Measurements from ENCODE around the gene ZDHHC14. TPM values are rescaled to one million over a fixed set of nuclear protein-coding genes. Genes with fewer than 3 reads are reported as not detected.
"Not testable (repeated sequence)": the region's sequence is repeated elsewhere in the genome, so short reads cannot be mapped to it uniquely, and the experiment has no call there.

Gene ZDHHC14
- total RNA-seq, result 10 to 100 TPM in 1 of 2 donors, 1 to 10 TPM in 1; 6.9 to 10.9 TPM

DNA sequence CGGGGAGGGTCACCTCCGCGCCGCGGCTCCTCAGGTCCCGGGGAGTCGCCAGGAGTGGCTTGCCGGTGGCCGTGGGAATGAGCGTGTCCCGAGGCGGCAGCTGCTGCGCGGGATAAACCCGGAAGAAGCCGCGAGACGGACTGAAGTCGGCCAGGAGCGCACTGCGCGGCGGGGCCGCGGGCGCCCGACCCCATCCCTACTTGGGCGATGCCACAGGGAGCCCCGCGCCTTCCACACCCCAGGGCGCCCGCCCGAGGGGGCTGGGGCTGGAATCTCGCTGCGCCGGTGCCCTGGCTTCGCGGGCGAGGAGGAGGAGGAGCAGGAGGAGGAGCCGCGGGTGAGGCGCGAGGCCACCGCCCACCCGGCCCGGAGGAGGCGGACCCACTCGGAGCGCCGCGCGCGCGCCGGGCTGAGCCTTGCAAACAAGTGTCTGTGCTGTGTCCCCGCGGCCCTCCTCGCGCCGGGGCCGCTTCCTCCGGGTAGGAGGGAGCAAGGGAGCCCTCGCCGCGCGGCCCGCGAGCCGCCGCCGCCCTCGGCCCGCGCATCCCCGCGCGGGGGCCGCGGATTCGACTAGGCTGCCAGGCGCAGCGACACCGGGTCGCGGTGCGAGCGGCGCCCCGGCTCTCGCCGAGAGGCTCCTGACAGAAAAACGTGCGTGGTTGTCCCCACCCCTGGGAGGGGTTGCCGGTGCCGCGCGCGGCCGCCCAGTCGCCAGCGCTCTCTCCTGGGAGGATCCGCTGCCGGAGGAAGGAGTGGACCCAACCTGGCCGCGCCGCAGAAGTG is at the start of gene ZDHHC14:
Gene ZDHHC14 (plus strand): TSS at position 412 of the 783 bp plus-strand sequence.
- Mint-ChIP-seq H3K4me1 (ENCODE audit: low read depth in 2 of 2) (peaks cover 25 to 27% of the 10 kb centered on the region in 2 donors), H3K4me3 (peak within 1 kb of the TSS; percentile 87), H3K27ac (peak within 1 kb of the TSS; percentile 56 to 92), H3K9me3 (no peaks in the 10 kb centered on the region), H3K36me3 (no peaks in the 10 kb centered on the region), H3K27me3 (no peaks in the 10 kb centered on the region)
- ATAC-seq (peak; percentile 89 to 92), DNase-seq (ENCODE audit: low spot score) (peak; percentile 94)

DNA sequence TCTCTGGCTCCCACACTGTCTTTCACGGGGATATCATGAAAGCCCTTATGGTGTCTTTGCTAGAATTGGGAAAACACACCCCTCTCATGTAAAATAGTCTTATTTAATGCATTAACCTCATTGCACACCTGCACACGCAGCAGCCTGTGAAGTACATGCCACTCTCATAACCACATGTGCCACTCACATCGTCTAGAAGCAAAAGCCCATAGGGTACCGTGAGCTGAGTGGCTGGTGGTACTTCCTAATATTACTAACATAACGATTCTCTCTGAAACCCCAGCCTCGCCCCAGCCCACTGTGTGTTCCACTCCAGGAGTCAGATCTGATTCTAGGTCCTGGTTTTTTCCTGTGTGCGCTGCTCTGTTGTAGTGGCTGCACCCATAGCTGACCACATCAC is 48.2 kb upstream of the ZDHHC14 start:
- DNase-seq (ENCODE audit: low spot score), result no peak
- no peak overlapping the region for H3K27ac Mint-ChIP-seq
- H3K4me1 Mint-ChIP-seq (ENCODE audit: low read depth in 2 of 2), result peaks cover 0 to 9% of the 10 kb centered on the region in 2 donors
- H3K4me3 Mint-ChIP-seq, result no peak overlapping the region
- ATAC-seq, result no peak
- H3K27me3 Mint-ChIP-seq, result peaks cover 24 to 57% of the 10 kb centered on the region in 2 donors
- H3K9me3 Mint-ChIP-seq, result no peaks in the 10 kb centered on the region
- no peaks in the 10 kb centered on the region for H3K36me3 Mint-ChIP-seq

DNA sequence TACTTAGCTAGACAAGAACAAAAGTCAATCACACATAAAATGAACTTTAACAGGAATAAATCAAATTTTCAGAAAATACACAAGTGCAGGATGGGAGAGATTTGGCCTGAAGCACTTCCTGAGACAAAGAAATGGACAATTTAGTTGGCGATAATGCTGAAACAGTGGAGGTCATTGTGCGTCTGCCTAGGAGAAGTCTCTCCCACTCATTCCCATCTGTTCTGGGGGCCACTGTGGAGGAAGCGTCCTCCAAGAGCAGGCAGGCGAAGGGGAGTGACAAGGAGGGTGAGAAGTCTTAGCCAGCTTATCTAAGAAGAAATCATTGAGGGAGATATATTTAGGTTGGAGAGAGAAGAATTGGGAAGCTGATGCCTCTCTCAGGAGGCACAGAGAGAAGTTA is 47.5 kb upstream of the ZDHHC14 start:
- Mint-ChIP-seq H3K9me3 (no peaks in the 10 kb centered on the region), H3K27ac (no peak overlapping the region), H3K36me3 (no peaks in the 10 kb centered on the region), H3K27me3 (peaks cover 21 to 50% of the 10 kb centered on the region in 2 donors), H3K4me1 (ENCODE audit: low read depth in 2 of 2) (peaks cover 0 to 2% of the 10 kb centered on the region in 2 donors), H3K4me3 (no peak overlapping the region)
- no peak for DNase-seq (ENCODE audit: low spot score)
- no peak for ATAC-seq

DNA sequence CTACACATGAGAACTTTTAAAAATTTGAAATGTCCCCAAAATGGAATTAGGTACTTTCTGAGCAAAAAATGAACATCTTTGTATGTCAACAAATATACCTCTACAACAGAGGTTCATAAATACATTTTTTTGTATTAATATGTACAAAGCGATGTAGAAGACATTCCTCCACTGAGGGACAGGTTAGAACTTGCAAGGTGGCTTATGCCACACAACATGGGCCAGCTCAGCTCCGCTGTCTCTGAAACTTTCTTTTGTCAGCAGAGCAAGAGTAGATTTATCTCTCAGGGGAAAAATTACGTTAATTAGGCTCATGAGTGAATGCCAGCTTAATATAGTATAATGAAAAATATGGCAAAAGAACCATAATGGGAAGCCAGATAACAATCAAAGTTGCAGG is 47.0 kb upstream of the ZDHHC14 start:
- Mint-ChIP-seq H3K27ac (no peak overlapping the region), H3K4me1 (ENCODE audit: low read depth in 2 of 2) (no peaks in the 10 kb centered on the region), H3K4me3 (no peak overlapping the region), H3K36me3 (no peaks in the 10 kb centered on the region), H3K27me3 (peaks cover 21 to 48% of the 10 kb centered on the region in 2 donors), H3K9me3 (no peaks in the 10 kb centered on the region)
- DNase-seq (ENCODE audit: low spot score) (no peak), ATAC-seq (no peak)

DNA sequence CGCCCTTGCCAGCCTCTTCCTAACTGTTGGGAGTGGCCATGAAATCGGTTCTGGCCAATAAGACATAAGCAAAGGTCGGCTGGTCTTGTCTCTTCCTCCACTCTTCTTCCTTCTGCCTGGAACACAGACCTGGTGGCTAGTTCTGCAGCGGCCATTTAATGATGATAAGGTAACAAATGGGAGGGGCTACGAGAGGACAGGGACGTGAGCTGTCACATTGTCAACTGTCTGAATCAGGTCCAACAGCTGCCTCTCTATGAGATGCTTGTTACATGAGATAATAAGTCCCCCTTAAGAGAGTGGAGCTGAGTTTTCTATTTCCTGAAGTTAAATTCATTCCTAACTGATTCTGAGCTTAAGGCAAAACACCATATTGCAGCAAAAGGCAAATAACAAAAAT is 45.2 kb upstream of the ZDHHC14 start:
- Mint-ChIP-seq H3K27ac (no peak overlapping the region), H3K4me1 (ENCODE audit: low read depth in 2 of 2) (no peaks in the 10 kb centered on the region), H3K9me3 (no peaks in the 10 kb centered on the region), H3K36me3 (no peaks in the 10 kb centered on the region), H3K27me3 (peaks cover 19 to 42% of the 10 kb centered on the region in 2 donors), H3K4me3 (no peak overlapping the region)
- ATAC-seq (no peak), DNase-seq (ENCODE audit: low spot score) (no peak)

DNA sequence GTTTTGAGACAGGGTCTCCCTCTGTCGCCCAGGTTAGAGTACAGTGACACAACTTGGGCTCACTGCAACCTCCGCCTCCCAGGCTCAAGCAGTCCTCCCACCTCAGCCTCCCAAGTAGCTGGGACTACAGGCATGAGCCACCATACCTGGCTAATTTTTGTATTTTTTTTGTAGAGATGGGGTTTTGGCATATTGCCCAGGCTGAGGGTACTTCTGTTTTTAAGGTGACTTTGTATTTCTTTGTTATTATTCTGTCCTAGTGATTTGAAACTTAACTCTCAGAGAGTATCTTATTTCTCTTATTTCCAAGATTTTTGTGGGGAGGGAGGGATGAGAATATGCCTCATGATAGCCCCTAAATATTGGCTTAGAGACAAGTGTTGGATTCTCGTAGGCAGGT is 43.7 kb upstream of the ZDHHC14 start:
- not testable (repeated sequence) for H3K9me3 Mint-ChIP-seq; H3K4me1 Mint-ChIP-seq (ENCODE audit: low read depth in 2 of 2); H3K36me3 Mint-ChIP-seq; DNase-seq (ENCODE audit: low spot score); ATAC-seq; H3K27ac Mint-ChIP-seq; H3K4me3 Mint-ChIP-seq
- peaks cover 24 to 57% of the 10 kb centered on the region in 2 donors for H3K27me3 Mint-ChIP-seq

DNA sequence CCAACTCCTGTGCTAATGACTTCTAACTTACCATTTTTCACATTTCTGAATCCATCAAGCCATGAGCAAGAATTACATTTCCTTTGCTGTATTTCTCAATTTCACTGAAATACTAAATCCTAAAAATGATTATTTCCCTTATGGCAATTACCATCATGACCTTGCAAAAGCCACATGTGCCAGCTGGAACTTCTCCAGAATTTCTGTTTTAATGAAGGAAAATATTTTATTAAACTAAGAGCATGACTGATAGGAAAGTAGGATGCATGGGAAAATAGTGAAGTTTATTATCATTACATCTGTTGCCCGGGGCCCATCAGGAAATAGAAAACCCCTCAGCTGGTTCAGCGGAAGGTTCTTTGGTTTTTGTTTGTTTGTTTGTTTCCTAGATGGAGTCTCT is 43.2 kb upstream of the ZDHHC14 start:
- no peak for ATAC-seq
- H3K9me3 Mint-ChIP-seq, result no peaks in the 10 kb centered on the region
- no peaks in the 10 kb centered on the region for H3K36me3 Mint-ChIP-seq
- DNase-seq (ENCODE audit: low spot score), result no peak
- H3K4me3 Mint-ChIP-seq, result no peak overlapping the region
- H3K27ac Mint-ChIP-seq, result no peak overlapping the region
- H3K4me1 Mint-ChIP-seq (ENCODE audit: low read depth in 2 of 2), result no peaks in the 10 kb centered on the region
- H3K27me3 Mint-ChIP-seq, result peaks cover 22 to 54% of the 10 kb centered on the region in 2 donors

DNA sequence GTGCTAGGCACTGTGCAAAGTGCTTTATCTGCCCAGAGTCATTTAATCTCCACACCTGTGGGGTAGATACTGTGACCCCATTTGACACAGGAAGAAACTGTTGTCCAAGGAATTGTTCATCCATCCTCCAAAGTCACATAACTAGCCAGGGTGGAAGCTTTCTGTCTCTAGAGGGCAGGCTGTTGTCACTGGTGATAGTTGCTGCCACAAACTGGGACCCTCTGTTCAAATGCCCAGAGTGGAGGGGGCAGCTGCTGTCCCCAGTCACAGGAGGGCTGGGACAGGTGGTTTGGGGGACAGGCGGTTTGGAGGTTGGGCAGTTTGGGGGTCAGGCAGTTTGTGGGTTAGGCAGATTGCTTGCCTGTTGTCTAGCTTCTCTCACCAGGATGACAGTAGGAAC is 41.6 kb upstream of the ZDHHC14 start:
- no peak for DNase-seq (ENCODE audit: low spot score)
- Mint-ChIP-seq H3K36me3 (no peaks in the 10 kb centered on the region), H3K9me3 (no peaks in the 10 kb centered on the region), H3K27ac (no peak overlapping the region), H3K4me1 (ENCODE audit: low read depth in 2 of 2) (no peaks in the 10 kb centered on the region), H3K27me3 (peaks cover 18 to 42% of the 10 kb centered on the region in 2 donors), H3K4me3 (no peak overlapping the region)
- ATAC-seq, result no peak

DNA sequence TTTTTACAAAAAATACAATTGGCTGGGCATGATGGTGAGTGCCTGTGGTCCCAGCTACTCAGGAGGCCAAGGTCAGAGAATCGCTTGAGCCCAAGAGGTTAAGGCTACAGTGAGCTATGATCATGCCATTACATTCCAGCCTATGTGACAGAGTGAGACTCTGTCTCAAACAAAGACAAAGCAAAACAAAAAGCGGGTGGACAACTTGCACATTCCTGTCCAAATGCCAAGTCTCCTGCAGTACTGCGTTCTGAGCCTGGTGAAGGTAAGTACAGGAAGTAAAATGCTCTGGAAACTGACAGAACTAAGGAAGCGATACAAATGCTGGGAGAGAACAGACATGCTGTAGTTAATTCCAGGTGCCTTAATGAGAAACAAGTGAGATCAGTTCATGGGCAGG is 37.3 kb upstream of the ZDHHC14 start:
- no peaks in the 10 kb centered on the region for H3K4me1 Mint-ChIP-seq (ENCODE audit: low read depth in 2 of 2)
- no peaks in the 10 kb centered on the region for H3K9me3 Mint-ChIP-seq
- H3K36me3 Mint-ChIP-seq, result no peaks in the 10 kb centered on the region
- peaks cover 19 to 46% of the 10 kb centered on the region in 2 donors for H3K27me3 Mint-ChIP-seq
- no peak for DNase-seq (ENCODE audit: low spot score)
- no peak overlapping the region for H3K27ac Mint-ChIP-seq
- H3K4me3 Mint-ChIP-seq, result no peak overlapping the region
- ATAC-seq, result no peak

DNA sequence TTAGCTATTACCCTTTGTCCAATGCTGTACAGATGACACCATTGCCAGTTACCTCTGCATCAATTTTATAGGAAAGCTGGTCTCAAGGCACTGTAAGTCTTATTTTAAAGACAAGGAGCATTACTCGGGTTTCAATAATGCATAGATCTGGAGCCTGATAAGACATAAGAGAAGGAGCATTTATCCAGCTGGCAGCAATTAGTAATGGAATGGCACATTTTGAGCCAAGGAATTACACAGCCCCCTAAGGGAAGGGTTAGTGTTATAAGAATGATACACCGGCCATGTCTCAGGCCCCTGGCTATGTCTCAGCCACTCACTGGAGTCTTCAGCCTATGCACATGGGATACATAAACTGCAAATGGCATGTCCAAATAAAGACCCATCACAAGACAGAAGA is 34.6 kb upstream of the ZDHHC14 start:
- no peaks in the 10 kb centered on the region for H3K36me3 Mint-ChIP-seq
- peaks cover 20 to 45% of the 10 kb centered on the region in 2 donors for H3K27me3 Mint-ChIP-seq
- no peak for ATAC-seq
- no peaks in the 10 kb centered on the region for H3K9me3 Mint-ChIP-seq
- no peak overlapping the region for H3K4me3 Mint-ChIP-seq
- H3K4me1 Mint-ChIP-seq (ENCODE audit: low read depth in 2 of 2), result no peaks in the 10 kb centered on the region
- H3K27ac Mint-ChIP-seq, result no peak overlapping the region
- DNase-seq (ENCODE audit: low spot score), result no peak

DNA sequence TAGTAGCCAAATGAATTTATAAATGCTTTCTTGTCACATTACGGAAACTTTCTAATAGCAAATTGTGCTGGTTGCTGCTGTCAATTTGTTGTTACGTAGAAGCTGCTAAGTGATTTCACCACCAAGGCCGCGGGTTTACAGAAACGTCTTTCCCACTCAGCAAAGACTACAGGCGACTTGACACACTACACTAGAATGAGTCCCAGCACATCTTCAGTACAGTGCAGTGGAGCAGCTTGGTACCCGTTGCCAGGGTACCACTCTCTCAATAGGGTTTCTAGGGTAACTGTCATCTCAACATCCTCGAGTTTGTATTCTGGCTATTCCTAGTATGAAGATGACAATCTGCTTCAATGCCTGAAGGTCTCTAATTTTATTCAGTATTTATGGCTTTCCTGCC is 22.7 kb upstream of the ZDHHC14 start:
- ATAC-seq, result no peak
- Mint-ChIP-seq H3K27ac (no peak overlapping the region), H3K27me3 (peaks cover 18 to 25% of the 10 kb centered on the region in 2 donors), H3K4me3 (no peak overlapping the region), H3K36me3 (peaks cover 4% of the 10 kb centered on the region), H3K9me3 (no peaks in the 10 kb centered on the region), H3K4me1 (ENCODE audit: low read depth in 2 of 2) (no peaks in the 10 kb centered on the region)
- DNase-seq (ENCODE audit: low spot score), result no peak

DNA sequence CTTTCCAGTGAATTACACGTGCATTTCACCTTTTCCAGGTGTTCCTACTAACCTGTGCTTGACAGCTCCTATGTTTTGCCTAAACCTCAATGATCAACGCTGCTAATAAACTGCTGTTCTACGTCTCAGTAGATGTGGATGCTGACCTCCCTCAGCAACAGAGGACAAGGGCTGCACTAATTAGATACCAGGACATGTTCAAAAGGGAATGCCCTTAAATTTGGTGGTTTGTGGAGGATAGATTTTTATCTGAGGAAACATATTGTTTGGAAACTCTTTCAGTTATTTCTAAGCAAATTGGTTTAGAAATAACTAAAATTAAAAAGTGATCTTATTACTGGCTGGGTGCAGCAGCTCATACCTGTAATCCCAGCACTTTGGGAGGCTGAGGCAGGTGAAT is 19.1 kb upstream of the ZDHHC14 start:
- no peak overlapping the region for H3K4me3 Mint-ChIP-seq
- peaks cover 12 to 14% of the 10 kb centered on the region in 2 donors for H3K27me3 Mint-ChIP-seq
- no peaks in the 10 kb centered on the region for H3K4me1 Mint-ChIP-seq (ENCODE audit: low read depth in 2 of 2)
- no peaks in the 10 kb centered on the region for H3K36me3 Mint-ChIP-seq
- no peak for ATAC-seq
- no peak for DNase-seq (ENCODE audit: low spot score)
- H3K9me3 Mint-ChIP-seq, result no peaks in the 10 kb centered on the region
- H3K27ac Mint-ChIP-seq, result no peak overlapping the region

DNA sequence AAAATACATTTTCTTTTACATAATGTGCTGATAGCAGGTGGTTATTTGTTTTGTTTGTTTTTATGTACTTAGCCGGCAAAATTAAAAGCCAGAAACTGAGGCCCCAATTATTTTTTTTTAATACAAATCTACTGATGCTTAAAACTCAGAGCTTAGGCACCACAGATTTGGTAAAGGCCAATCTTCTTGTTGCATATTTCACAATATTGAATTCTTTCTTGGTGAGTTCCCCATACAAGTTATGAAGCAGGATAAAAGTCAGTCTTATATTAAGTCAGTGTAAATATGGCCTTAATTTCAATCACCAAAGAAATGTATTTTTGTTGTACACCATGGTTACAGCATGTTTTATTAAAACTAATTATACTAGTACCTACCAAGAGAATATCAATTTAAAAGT is 16.3 kb upstream of the ZDHHC14 start:
- Mint-ChIP-seq H3K4me1 (ENCODE audit: low read depth in 2 of 2) (peaks cover 3 to 5% of the 10 kb centered on the region in 2 donors), H3K4me3 (no peak overlapping the region), H3K9me3 (no peaks in the 10 kb centered on the region), H3K27ac (no peak overlapping the region), H3K27me3 (peaks cover 12 to 17% of the 10 kb centered on the region in 2 donors), H3K36me3 (no peaks in the 10 kb centered on the region)
- DNase-seq (ENCODE audit: low spot score) (no peak), ATAC-seq (no peak)

DNA sequence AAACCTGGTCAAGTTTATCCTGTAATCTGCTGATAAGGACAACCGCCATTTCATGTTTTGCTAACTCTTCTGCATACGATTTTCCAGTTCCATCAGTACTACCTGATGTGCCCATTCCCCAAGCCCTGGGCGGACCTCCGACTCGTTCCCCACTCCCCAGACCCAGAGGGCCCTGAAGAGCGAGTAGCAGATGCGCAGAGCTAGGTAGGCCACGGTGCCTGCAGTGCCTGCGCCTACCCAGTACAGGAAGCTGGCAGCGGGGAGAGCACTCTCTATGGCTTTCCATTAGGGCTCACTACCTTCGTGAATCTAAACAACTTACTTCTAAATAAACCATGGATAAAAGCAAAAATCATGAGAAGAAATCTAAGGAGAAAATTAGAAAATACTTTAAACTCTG is 14.3 kb upstream of the ZDHHC14 start:
- no peak for DNase-seq (ENCODE audit: low spot score)
- Mint-ChIP-seq H3K4me3 (no peak overlapping the region), H3K9me3 (no peaks in the 10 kb centered on the region), H3K36me3 (no peaks in the 10 kb centered on the region), H3K27ac (no peak overlapping the region), H3K27me3 (peaks cover 18 to 27% of the 10 kb centered on the region in 2 donors), H3K4me1 (ENCODE audit: low read depth in 2 of 2) (peaks cover 6 to 8% of the 10 kb centered on the region in 2 donors)
- ATAC-seq, result no peak
